ENCODE results near the gene KLHL22. TPM values are rescaled to one million over a fixed set of nuclear protein-coding genes. Genes with fewer than 3 reads are reported as not detected.
"Not testable (repeated sequence)": the region's sequence is repeated elsewhere in the genome, so short reads cannot be mapped to it uniquely, and the experiment has no call there.

The KLHL22 gene, protein sequence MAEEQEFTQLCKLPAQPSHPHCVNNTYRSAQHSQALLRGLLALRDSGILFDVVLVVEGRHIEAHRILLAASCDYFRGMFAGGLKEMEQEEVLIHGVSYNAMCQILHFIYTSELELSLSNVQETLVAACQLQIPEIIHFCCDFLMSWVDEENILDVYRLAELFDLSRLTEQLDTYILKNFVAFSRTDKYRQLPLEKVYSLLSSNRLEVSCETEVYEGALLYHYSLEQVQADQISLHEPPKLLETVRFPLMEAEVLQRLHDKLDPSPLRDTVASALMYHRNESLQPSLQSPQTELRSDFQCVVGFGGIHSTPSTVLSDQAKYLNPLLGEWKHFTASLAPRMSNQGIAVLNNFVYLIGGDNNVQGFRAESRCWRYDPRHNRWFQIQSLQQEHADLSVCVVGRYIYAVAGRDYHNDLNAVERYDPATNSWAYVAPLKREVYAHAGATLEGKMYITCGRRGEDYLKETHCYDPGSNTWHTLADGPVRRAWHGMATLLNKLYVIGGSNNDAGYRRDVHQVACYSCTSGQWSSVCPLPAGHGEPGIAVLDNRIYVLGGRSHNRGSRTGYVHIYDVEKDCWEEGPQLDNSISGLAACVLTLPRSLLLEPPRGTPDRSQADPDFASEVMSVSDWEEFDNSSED
- 19.1 and 21.4 TPM in 2 replicates for total RNA-seq

DNA sequence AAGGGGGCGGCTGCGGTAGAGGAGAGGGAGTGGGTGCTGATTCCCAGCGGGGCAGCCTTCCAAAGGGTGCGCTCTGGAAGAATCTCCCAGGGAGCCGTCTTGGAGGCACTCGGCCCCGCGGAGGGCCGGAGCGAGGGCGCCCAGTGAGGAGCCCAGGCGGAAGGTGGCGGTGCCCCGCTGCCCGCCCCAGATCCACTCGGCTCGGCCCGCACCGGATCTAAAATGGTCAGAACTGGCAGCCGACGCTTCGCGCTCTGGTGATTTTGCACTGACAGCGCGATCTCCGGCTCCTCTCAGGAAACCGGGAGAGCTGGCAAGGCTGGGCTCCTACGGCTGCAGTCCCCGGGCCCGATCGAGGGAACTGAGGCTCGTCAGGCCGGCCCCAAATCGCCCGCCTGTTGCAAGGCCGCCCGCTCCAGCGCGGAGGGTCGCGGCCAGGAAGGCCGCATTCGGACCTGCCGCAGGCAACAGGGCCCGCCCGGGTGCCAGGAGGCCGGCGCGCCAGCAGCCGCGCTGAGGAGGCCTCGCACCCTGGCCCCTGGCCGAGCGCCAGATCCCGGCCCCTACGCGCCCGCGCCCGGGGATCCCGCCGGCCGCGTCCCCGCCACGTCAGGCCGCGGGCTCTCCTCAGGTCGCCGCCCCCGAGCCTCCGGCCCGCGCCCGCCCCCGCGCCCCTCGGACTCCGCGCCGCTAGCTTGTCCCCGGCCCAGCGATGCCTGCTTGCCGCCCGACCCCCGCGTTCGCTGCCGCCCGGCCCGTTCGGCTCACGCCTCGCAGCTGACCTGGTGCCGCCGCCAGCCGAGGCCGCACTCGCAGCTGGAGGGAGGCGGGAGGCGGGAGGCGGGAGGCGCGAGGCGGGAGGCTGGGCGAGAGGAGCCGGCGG is at the start of gene KLHL22:
TSS of gene KLHL22 (minus strand) at position 818 of the 883 bp plus-strand sequence. CDS start 6,584 bp downstream, outside the sequence.
- no peak for DNase-seq (ENCODE audit: low read depth, low spot score)

DNA sequence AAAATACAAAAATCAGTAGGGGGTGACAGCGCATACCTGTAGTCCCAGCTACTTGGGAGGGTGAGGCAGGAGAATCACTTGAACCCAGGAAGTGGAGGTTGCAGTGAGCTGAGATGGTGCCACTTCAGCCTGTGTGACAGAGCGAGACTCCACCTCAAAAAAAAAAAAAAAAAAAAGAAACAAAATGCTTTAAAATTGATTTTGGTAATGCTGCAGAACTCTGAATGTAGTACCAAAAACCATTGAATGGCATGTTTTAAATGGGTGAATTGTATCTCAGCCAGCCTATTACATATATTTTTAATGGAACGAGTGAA is 49.7 kb upstream of the KLHL22 start:
- DNase-seq (ENCODE audit: low read depth, low spot score) = not testable (repeated sequence)

DNA sequence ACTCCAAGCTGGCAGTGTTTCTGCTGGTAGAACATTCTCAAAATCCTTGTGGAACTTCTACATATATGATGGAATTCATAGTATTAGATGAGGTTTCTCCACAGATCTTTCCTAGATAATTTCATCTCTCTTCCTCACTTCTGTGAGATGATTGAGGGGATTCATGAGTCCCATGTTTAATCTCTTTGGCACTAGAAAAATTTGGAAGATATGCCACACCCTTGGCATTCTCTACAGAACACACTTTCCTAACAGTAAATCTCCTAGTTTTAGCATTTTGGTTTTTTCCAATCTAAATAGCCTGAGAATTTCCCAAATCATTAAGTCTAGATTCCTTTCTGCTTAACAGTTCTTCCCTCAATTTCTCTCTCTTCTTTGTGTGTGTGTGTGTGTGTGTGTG is 47.1 kb upstream of the KLHL22 start:
- DNase-seq (ENCODE audit: low read depth, low spot score) = no peak

DNA sequence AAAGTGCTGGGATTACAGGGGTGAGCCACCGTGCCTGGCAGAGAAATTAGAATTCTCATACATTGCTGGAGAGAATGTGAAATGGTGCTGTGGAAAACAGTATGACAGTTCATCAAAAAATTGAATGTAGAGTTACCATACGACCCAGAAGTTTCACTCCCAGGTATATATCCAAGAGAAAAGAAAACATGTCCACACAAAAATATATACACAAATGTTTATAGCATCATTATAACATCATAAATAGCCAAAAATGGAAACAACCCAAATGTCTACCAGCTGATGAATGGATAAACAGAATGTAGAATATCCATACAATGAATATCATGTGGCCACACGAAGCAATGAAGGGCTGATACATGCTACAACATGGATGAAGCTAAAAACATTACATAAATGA is 46.5 kb upstream of the KLHL22 start:
- DNase-seq (ENCODE audit: low read depth, low spot score) = no peak

DNA sequence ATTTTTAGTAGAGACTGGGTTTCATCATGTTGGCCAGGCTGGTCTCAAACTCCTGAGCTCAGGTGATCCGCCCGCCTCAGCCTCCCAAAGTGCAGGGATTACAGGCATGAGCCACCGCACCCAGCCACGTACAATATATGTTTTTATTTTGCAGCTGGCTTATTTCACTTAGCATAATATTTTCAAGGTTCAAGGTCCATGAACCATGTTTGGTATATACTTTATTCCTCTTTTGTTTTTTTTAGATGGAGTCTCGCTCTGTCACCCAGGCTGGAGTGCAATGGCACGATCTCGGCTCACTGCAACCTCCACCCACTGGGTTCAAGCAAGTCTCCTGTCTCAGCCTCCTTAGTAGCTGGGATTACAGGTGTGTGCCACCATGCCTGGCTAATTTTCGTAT is 43.3 kb upstream of the KLHL22 start:
- not testable (repeated sequence) for DNase-seq (ENCODE audit: low read depth, low spot score)

DNA sequence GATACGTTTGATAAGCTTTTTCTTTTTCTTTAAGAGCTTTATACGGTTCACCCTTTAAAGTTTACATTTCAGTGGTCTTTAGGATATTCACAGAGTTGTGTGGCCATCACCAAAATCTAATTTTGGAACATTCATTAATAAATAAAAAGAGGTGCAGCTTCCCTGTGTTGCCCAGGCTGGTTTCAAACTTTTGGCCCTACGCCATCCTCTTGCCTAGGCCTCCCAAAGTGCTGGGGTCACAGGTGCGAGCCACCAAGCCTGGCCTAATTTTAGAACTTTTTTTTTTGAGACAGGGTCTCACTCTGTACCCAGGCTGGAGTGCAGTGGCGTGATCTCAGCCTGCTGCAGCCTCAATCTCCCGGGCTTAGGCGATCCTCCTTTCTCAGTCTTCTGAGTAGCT is 42.4 kb upstream of the KLHL22 start:
- DNase-seq (ENCODE audit: low read depth, low spot score) = no peak

DNA sequence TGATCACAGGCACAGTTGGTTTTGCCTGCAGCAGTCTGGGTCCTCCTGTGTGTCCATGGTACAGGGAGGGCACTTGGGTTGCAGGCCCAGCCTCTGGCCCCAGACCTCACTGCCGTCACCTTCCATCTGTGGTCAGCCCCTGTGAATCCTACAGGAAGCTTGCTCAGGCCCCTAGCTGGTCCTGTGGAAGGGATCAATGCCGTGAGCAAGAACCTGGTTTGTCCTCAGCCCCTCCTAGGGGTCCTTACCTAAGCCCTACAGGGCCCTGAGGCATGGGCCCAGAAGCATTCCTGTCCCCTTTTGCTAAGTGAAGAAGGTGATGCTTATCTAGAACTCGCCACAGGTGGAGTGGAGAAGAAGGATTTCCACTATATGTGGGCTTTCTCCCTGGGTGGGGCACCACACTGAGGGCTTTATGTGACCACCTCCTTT is 41.7 kb upstream of the KLHL22 start:
- DNase-seq (ENCODE audit: low read depth, low spot score) = no peak

DNA sequence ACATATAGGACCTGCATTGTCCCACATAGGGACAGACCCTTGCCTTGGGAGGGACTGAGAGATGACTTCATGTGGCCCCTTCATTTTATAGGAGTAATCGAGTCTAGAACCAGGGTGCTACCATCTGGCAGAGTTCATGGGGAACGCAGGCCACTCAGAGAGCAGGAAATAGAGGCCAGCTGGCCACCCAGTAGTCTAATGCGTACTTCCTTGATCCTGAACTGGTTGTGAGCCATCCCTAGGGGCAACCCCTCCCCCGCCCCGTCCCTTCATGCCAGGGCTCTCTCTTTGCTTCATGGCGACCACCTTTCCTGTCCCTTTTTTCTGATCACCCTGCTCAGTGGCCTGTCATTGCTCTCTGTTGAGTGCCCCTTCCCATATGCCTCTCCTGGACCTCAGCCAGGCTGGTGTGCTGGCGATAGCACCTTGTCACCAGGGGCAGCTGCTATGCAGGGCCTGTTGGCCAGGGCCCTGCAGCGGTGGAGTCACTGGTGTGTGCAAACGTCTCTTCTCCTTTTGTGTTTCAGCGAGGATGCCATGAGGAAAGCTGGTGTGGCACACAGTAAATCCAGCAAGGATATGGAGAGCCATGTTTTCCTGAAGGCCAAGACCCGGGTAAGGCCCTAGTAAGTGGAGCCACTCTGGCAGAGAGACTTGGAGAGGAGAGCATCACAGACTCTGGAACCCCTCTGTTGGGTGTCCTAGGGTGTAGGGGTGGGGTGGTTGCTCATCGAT is 41.2 kb upstream of the KLHL22 start:
- DNase-seq (ENCODE audit: low read depth, low spot score) = no peak

DNA sequence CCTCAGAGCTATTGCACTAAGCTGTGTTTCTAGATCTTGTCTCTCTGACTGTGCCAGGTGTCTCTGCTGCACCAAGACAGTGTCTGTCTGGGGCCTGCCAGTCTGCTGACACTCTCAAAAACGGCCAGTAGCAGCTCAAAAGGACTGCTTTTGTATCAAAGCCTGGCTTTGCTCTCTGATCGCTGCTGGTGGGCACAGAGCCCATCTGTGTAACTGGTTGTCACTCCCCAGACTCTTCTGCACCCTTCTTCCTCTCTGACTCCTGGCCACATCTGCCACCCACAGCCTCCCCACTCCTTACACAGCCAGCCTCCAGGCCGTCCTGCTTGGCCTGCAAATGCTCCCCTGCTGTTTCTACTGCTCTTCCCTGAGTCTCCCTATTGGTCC is 38.3 kb upstream of the KLHL22 start:
- no peak for DNase-seq (ENCODE audit: low read depth, low spot score)

DNA sequence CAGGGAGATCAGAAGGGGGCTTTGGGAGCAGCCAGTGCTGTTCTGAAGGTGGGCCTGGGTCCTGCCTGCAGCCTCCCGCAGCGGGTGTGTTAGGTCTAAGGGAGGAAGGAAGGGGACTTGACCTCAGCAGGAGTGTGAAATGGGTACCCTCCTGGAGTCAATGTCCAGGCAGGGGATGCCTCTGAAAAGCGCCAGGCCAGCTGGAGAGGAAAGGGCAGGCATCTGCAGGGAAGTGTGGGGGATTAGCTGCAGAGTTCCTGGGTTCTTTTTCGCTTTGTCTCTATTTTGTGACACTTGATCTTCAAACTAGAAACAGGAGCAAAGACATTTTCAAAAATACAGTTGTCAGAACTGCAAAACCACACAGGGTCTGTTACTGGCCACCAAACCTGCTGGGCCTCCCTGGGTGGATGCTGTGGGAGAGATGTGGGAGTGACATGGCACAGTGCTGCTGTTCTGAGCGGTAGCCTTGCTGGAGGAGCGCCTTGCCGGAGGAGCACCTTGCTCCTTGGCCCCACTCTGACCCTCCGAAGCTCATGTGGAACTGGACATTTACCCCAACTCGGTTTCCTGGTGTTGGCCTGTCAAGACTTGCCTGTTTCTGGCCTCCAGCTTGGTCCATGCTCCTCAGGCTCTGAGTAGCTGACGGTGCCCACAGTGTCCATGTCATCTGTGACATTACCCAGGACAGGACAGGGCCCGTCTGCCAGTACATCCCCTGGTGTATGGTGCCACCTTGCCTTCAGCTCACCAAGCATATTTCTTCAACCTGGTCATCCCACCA is 37.7 kb upstream of the KLHL22 start:
- no peak for DNase-seq (ENCODE audit: low read depth, low spot score)

DNA sequence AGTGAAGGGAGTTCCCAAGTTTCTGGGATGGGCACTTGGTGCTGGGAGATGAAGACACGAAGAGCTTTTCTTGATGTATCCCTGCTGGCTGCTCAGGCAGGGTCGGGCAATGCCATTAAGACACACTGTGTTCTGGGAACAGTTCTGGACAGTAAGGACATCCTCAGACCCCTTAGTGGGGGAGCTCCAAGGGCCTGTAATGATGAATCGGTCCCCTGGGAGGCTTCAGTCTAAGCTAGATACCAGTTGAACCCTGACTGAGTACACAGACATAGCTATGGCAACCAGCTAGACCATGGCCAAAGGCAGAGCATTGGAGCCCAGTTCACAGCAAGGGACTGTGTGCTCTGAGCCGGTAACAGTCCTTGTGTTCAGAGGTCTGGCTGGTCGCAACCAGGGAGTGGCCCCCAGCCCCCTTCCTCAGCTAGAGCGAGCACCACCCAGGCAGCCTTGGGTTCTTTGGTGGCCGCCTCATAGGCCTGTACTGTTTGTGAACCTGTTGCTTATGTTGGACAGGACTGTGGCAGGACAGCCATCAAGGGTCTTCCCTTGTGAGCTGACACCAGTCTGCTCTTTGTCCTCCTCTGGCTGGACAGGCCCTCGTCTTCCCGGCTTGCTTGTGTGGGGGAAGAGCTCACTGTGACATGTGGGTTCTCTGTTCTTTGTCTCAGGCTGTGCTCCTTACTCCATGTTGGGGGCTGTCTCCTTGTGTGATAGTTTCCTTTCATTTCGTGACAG is 36.8 kb upstream of the KLHL22 start:
- no peak for DNase-seq (ENCODE audit: low read depth, low spot score)

DNA sequence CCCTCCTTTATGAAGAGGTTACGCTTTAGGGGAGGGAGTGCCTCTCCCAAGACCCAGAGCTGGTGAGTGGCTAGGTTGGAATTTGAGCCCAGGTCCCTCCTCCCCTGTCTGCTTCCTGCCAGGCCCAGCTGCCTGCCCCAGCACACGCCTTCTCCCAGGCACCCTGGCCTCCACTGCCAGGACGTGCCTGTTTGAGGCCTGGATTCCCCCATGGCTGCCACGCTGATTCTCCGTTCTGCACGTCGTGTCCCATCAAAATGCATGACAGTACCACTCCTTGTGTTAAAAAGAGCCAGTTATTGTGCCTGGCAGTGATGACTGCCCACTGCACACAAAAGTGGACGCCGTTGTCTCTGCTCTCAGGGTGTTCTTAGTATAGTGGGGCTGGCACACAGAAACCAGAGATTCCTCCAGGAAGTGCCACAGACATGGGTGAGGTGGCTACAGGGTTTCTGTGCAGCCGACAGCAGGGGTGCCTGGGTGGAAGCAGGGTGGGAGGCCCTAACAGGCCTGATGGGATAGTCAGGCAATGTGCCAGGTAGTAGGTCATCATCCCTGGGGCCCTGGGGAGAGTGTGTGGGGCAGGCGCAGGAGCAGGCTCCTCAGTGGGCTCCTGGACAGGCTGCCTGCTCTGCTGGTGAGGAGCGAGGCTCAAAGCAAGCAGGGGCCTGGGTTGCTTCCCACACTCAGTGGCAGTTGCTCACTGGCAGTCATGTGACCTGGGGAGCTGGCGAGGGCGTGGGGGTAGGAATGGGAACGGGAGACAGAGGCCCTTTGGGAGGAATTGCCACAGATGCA is 36.0 kb upstream of the KLHL22 start:
- no peak for DNase-seq (ENCODE audit: low read depth, low spot score)

DNA sequence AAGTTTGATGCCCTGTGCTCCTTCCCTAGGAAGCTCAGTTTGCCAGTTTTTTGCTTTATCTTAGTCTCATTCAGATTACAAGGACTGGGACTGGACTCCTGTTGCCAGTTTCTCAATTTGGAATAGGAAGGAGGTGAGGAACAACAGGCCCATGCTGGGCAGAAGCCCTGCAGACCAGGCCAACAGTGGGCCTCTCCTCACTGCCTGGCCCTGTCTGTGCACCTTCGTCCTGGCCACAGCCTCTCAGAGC is 35.5 kb upstream of the KLHL22 start:
- no peak for DNase-seq (ENCODE audit: low read depth, low spot score)

DNA sequence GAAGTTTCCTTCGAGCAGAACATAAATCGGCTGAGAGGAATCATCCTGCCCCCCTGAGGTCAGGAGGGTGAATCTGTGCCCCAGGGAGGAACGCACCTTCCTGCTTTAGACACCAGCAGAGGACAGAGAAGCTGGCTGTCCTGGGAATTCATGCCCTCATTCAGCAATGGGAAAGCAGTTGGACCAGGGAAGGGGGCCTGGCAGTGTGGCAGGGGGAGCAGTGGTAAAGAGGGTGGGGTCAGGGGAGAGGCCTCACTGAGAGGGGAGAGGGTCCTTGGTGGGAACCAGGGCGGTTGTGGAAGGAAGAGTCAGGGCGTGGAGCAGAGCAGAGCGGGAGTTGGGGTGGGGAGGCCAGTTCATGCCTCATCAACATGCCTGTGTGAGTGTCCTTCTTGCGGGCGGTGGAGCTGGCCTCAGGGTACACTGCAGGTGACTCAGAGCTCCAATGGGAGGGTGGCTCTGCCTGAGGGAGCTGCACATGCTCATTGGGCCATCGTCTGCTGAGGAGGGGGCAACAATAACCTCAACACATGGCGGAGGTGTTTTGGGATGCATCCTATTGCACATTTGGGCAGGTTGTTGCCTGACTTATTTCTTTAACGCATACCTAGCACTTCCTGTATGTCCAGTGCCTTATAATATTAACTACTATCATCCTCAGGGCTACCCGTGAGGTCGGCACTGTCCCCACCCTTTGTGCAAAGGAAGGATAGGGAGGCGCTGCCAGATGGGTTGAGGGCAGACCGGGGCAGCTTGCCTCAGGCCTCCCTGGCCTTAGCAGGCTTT is 35.0 kb upstream of the KLHL22 start:
- no peak for DNase-seq (ENCODE audit: low read depth, low spot score)

DNA sequence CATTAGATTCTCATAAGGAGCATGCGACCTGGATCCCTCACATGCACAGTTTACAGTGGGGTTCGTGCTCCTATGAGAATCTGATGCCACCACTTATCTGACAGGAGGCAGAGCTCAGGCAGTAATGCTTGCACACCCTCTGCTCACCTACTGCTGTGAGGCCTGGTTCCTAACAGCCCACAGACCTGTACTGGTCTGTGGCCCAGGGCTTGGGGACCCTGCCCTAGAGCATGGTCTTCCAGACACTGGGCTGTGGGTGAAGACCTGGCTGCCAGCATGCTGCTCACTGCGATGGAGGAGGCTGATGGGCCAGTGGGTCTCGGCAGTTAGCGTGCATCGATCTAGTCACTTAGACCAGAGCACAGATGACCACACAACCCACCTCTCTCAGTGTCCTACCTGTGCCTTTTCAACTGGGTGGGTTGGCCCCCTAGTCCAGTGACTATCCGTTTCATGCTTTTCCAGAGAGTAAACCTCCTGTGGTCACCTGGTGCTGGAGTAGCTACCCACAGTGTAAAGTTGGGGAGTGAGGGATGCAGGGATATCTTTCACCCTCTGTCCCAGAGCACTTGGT is 32.9 kb upstream of the KLHL22 start:
- no peak for DNase-seq (ENCODE audit: low read depth, low spot score)

DNA sequence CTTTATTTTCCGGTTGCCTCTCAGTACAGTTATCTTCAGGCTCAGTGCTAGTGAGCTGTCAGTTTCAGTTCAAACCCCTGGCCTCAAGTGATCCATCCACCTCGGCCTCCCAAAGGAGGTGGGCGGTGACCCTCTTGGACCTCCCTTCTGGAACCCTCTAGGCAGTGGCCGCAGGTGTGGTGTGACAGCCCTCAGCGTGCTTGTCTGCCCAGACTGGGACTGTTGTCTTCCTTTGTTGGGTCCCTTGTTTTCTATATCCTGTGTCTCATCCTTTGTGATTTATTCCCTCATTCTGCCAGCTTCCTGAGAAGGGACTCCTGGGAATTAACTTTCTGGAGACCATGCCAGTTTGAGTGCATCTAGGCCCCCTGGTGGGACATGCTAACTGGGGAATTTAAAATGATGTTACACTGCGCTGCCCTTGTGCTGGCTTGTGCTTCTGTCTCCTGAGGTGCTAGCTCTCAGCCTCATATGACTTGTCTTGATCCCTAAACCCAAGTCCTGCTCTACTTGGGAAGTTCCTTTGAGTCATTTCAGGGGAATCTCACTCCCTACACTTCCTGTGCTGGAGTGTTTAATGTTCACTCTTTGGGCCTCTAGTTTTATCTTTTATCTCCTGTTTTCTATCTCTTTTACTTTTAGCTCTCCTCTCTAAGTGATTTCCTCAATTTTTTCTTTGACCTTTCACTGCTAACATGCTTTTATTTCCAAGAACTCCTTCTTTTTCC is 31.2 kb upstream of the KLHL22 start:
- no peak for DNase-seq (ENCODE audit: low read depth, low spot score)

DNA sequence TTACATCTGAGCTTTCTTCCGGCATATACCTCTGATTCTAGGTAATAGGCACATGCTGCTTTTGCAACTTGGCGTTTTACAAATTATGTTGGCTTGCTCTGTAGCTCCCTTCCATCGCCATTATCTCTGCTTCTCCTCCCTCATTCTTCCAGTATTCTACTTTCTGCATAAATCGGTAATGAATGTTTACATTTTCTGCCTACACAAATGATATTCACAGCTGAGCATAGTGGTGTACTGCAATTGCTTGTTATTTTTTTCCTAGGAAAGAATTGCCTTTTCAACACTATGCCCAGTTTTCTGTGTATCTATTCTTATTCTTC is 30.7 kb upstream of the KLHL22 start:
- no peak for DNase-seq (ENCODE audit: low read depth, low spot score)

DNA sequence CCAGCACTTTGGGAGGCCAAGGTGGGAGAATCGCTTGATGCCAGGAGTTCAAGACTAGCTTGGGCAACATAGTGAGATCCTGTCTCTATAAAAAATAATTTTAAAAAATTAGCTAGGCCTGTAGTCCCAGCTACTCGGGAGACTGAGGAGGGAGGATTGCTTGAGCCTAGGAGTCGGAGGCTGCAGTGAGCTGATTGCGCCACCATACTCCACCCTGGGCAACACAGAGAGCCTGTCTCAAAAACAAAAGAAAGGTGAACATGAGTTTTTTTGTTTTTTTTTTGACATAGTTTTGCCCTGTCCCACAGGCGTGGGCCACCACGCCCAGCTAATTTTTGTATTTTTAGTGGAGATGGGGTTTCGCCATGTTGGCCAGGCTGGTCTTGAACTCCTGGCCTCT is 29.5 kb upstream of the KLHL22 start:
- DNase-seq (ENCODE audit: low read depth, low spot score) = no peak

All from pulmonary artery endothelial cell (primary cell).